ENCODE data around the gene TES. TPM values are rescaled to one million over a fixed set of nuclear protein-coding genes. Genes with fewer than 3 reads are reported as not detected.

Gene TES
- total and polyA plus RNA-seq, 4 donors, result 51.9 to 105 (median 78.0) TPM

GRCh38 chr7:116259156-116259870 lies 49.0 kb downstream of the TES start:
- no peaks in the 10 kb centered on the region for H3K9me3 ChIP-seq (ENCODE audit: control insufficient read depth in 4 of 4, insufficient read depth in 3 of 4, low read length in 3 of 4)
- TF ChIP-seq CTCF (IDR thresholded peaks at IDR 0.05; ENCODE audit: control extremely low read depth, extremely low read depth), result no peak
- WGBS, 2 donors, result 71 to 79% methylated on average over 5 of the region's 5 CpGs
- no peak overlapping the region for H3K9ac ChIP-seq (ENCODE audit: insufficient read depth in 1 of 2, low read length in 2 of 2)
- no peaks in the 10 kb centered on the region for H3K27me3 ChIP-seq (ENCODE audit: control insufficient read depth in 3 of 3, insufficient read depth in 3 of 3, low read length in 2 of 3)
- peaks cover 0 to 6% (median 2%) of the 10 kb centered on the region in 4 donors for H3K36me3 ChIP-seq (ENCODE audit: control insufficient read depth in 4 of 4, insufficient read depth in 4 of 4, low read length in 4 of 4)
- H3K4me1 ChIP-seq (ENCODE audit: control insufficient read depth in 5 of 5, insufficient read depth in 5 of 5, low read length in 5 of 5), result peaks cover 0 to 7% (median 2%) of the 10 kb centered on the region in 5 donors
- ATAC-seq (ENCODE audit: insufficient read depth, low FRiP score), result no peak
- peak in 2 of 3 donors; percentile 24 to 27 for DNase-seq
- H3K27ac ChIP-seq (ENCODE audit: low read depth in 1 of 2, low read length in 1 of 2), result no peak overlapping the region
- no peak overlapping the region for H3K4me3 ChIP-seq

- DNase-seq (no peak), ATAC-seq (ENCODE audit: insufficient read depth, low FRiP score) (no peak)
- no peak overlapping the region for H3K9ac ChIP-seq (ENCODE audit: insufficient read depth in 1 of 2, low read length in 2 of 2)
- no peaks in the 10 kb centered on the region for H3K27me3 ChIP-seq (ENCODE audit: control insufficient read depth in 3 of 3, insufficient read depth in 3 of 3, low read length in 2 of 3)
- H3K36me3 ChIP-seq (ENCODE audit: control insufficient read depth in 4 of 4, insufficient read depth in 4 of 4, low read length in 4 of 4), result peaks cover 0 to 6% (median 2%) of the 10 kb centered on the region in 4 donors
- H3K4me3 ChIP-seq, result no peak overlapping the region
- H3K27ac ChIP-seq (ENCODE audit: low read depth in 1 of 2, low read length in 1 of 2), result no peak overlapping the region
- WGBS, 2 donors, result 75 to 96% methylated on average over 5 of the region's 5 CpGs
- H3K4me1 ChIP-seq (ENCODE audit: control insufficient read depth in 5 of 5, insufficient read depth in 5 of 5, low read length in 5 of 5), result peaks cover 0 to 7% (median 2%) of the 10 kb centered on the region in 5 donors
- no peaks in the 10 kb centered on the region for H3K9me3 ChIP-seq (ENCODE audit: control insufficient read depth in 4 of 4, insufficient read depth in 3 of 4, low read length in 3 of 4)
- no peak for TF ChIP-seq CTCF (IDR thresholded peaks at IDR 0.05; ENCODE audit: control extremely low read depth, extremely low read depth)
Observed at GRCh38 chr7:116259871-116260440, 49.6 kb downstream of the TES start.

DNA sequence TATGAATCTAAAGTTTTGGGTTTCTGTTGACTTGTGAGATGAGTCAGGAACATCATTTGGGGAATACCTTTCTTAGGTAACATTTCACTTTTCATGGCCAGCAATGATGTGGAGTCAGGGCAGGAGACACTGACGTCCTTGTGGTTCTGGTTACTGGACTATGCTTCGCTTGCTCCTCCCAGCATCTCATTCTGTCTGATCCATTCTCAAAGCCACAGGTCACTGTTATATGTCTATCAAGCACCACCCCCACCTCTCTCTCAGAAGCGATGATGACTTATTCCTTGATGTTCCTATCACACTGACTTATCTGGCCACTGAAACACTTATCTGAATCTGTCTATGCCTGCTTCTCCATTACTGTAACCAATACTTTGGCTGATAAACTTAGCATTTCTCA lies 51.6 kb downstream of the TES start:
- no peak for ATAC-seq (ENCODE audit: insufficient read depth, low FRiP score)
- H3K9ac ChIP-seq (ENCODE audit: insufficient read depth in 1 of 2, low read length in 2 of 2), result no peak overlapping the region
- WGBS, 2 donors, result 94 to 95% methylated on average over 3 of the region's 3 CpGs
- TF ChIP-seq CTCF (IDR thresholded peaks at IDR 0.05; ENCODE audit: control extremely low read depth, extremely low read depth), result no peak
- peaks cover 0 to 7% (median 3%) of the 10 kb centered on the region in 5 donors for H3K4me1 ChIP-seq (ENCODE audit: control insufficient read depth in 5 of 5, insufficient read depth in 5 of 5, low read length in 5 of 5)
- H3K27ac ChIP-seq (ENCODE audit: low read depth in 1 of 2, low read length in 1 of 2), result no peak overlapping the region
- peaks cover 0 to 5% (median under 1%) of the 10 kb centered on the region in 4 donors for H3K36me3 ChIP-seq (ENCODE audit: control insufficient read depth in 4 of 4, insufficient read depth in 4 of 4, low read length in 4 of 4)
- no peak overlapping the region for H3K4me3 ChIP-seq
- no peak for DNase-seq
- no peaks in the 10 kb centered on the region for H3K27me3 ChIP-seq (ENCODE audit: control insufficient read depth in 3 of 3, insufficient read depth in 3 of 3, low read length in 2 of 3)
- H3K9me3 ChIP-seq (ENCODE audit: control insufficient read depth in 4 of 4, insufficient read depth in 3 of 4, low read length in 3 of 4), result no peaks in the 10 kb centered on the region

Measured in lung (tissue), 12 donors.